Measurements from ENCODE around the gene MRPS7.
"Not testable (repeated sequence)": the region's sequence is repeated elsewhere in the genome, so short reads cannot be mapped to it uniquely, and the experiment has no call there.

MRPS7 gene

GRCh38 chr17:75271955-75272847 lies 10.5 kb downstream of the MRPS7 start:
- DNase-seq: no peak

GRCh38 chr17:75272848-75273184 lies 11.1 kb downstream of the MRPS7 start:
- no peak for DNase-seq

GRCh38 chr17:75273977-75274708 lies 12.5 kb downstream of the MRPS7 start:
- DNase-seq: no peak

- DNase-seq: no peak
Observed at GRCh38 chr17:75277664-75278071, 16.0 kb downstream of the MRPS7 start.

GRCh38 chr17:75280189-75280588 lies 18.5 kb downstream of the MRPS7 start:
- DNase-seq: not testable (repeated sequence)

GRCh38 chr17:75285123-75285522 lies 23.4 kb downstream of the MRPS7 start:
- no peak for DNase-seq

GRCh38 chr17:75287221-75287620 lies 25.5 kb downstream of the MRPS7 start:
- no peak for DNase-seq

GRCh38 chr17:75288359-75288758 lies 26.7 kb downstream of the MRPS7 start:
- DNase-seq: no peak

GRCh38 chr17:75288770-75289114 lies 27.1 kb downstream of the MRPS7 start:
- DNase-seq: no peak

- DNase-seq: peak; percentile 92
Observed at GRCh38 chr17:75289115-75289831, 27.6 kb downstream of the MRPS7 start, which contains the start of gene SLC25A19. Gene SLC25A19, minus strand, starts transcription at chr17:75289433. Its CDS starts 2,669 bp downstream, at chr17:75286764.

- DNase-seq: no peak
Observed at GRCh38 chr17:75289832-75290337, 28.2 kb downstream of the MRPS7 start.

GRCh38 chr17:75292810-75293448 lies 31.2 kb downstream of the MRPS7 start:
- DNase-seq: not testable (repeated sequence)

GRCh38 chr17:75295201-75296158 lies 33.8 kb downstream of the MRPS7 start:
- DNase-seq: no peak

GRCh38 chr17:75300280-75300679 lies 38.6 kb downstream of the MRPS7 start:
- DNase-seq: no peak

- DNase-seq: no peak
Observed at GRCh38 chr17:75301049-75301448, 39.4 kb downstream of the MRPS7 start.

- DNase-seq: no peak
Observed at GRCh38 chr17:75301502-75302206, 40.0 kb downstream of the MRPS7 start.

GRCh38 chr17:75307957-75308731 lies 46.5 kb downstream of the MRPS7 start:
- DNase-seq: no peak

GRCh38 chr17:75308732-75309629 lies 47.3 kb downstream of the MRPS7 start:
- DNase-seq: no peak
